HK-2 (cell line): Measurements from ENCODE around the gene DNAH1.

ENCODE experiments used
- DNase-seq: peaks from one replicate; pipeline ENCODE4 v3.0.0-alpha.2; 2018; ENCODE audit not compliant: unreplicated experiment

The DNAH1 gene

GRCh38 chr3:52446631-52447511 is 130.8 kb downstream of the DNAH1 start:
- peak; percentile 36 for DNase-seq

- no peak for DNase-seq
Observed at GRCh38 chr3:52447512-52448355, 131.6 kb downstream of the DNAH1 start.
